ENCODE results near the gene TRHDE.

TRHDE gene

GRCh38 chr12:72275526-72275925 lies 3.4 kb downstream of the TRHDE start:
- no peak for DNase-seq (ENCODE audit: low spot score)

GRCh38 chr12:72276181-72276805 lies 4.1 kb downstream of the TRHDE start:
- DNase-seq (ENCODE audit: low spot score): no peak

GRCh38 chr12:72277415-72277814 lies 5.2 kb downstream of the TRHDE start:
- DNase-seq (ENCODE audit: low spot score): no peak

GRCh38 chr12:72278894-72279293 lies 6.7 kb downstream of the TRHDE start:
- DNase-seq (ENCODE audit: low spot score): no peak

- no peak for DNase-seq (ENCODE audit: low spot score)
These were observed 9.0 kb downstream of the TRHDE start for GRCh38 chr12:72281126-72281525.

GRCh38 chr12:72282721-72283120 lies 10.6 kb downstream of the TRHDE start:
- no peak for DNase-seq (ENCODE audit: low spot score)

- no peak for DNase-seq (ENCODE audit: low spot score)
These were observed 13.7 kb downstream of the TRHDE start for GRCh38 chr12:72285861-72286260.

- no peak for DNase-seq (ENCODE audit: low spot score)
These were observed 14.4 kb downstream of the TRHDE start for GRCh38 chr12:72286526-72286925.

GRCh38 chr12:72288436-72288835 lies 16.3 kb downstream of the TRHDE start:
- DNase-seq (ENCODE audit: low spot score): no peak

GRCh38 chr12:72288911-72289310 lies 16.7 kb downstream of the TRHDE start:
- no peak for DNase-seq (ENCODE audit: low spot score)

GRCh38 chr12:72289633-72290032 lies 17.5 kb downstream of the TRHDE start:
- DNase-seq (ENCODE audit: low spot score): no peak

GRCh38 chr12:72291175-72291574 lies 19.0 kb downstream of the TRHDE start:
- no peak for DNase-seq (ENCODE audit: low spot score)

- DNase-seq (ENCODE audit: low spot score): no peak
These were observed 21.5 kb downstream of the TRHDE start for GRCh38 chr12:72293701-72294100.

GRCh38 chr12:72295101-72295500 lies 22.9 kb downstream of the TRHDE start:
- DNase-seq (ENCODE audit: low spot score): no peak

GRCh38 chr12:72295744-72296143 lies 23.6 kb downstream of the TRHDE start:
- no peak for DNase-seq (ENCODE audit: low spot score)

- DNase-seq (ENCODE audit: low spot score): no peak
These were observed 24.2 kb downstream of the TRHDE start for GRCh38 chr12:72296389-72296788.

- no peak for DNase-seq (ENCODE audit: low spot score)
These were observed 25.5 kb downstream of the TRHDE start for GRCh38 chr12:72297666-72298065.

- DNase-seq (ENCODE audit: low spot score): no peak
These were observed 28.6 kb downstream of the TRHDE start for GRCh38 chr12:72300728-72301127.

GRCh38 chr12:72304751-72305150 lies 32.6 kb downstream of the TRHDE start:
- no peak for DNase-seq (ENCODE audit: low spot score)

- no peak for DNase-seq (ENCODE audit: low spot score)
These were observed 35.1 kb downstream of the TRHDE start for GRCh38 chr12:72307229-72307628.

- no peak for DNase-seq (ENCODE audit: low spot score)
These were observed 39.8 kb downstream of the TRHDE start for GRCh38 chr12:72311946-72312345.

- no peak for DNase-seq (ENCODE audit: low spot score)
These were observed 41.6 kb downstream of the TRHDE start for GRCh38 chr12:72313806-72314205.

- DNase-seq (ENCODE audit: low spot score): no peak
These were observed 43.7 kb downstream of the TRHDE start for GRCh38 chr12:72315858-72316257.

GRCh38 chr12:72318341-72318740 lies 46.2 kb downstream of the TRHDE start:
- DNase-seq (ENCODE audit: low spot score): no peak

- no peak for DNase-seq (ENCODE audit: low spot score)
These were observed 51.7 kb downstream of the TRHDE start for GRCh38 chr12:72323881-72324280.

Data from HuH-7 (cell line).